ENCODE measurements around the gene TPD52L1.

TPD52L1 gene

DNA sequence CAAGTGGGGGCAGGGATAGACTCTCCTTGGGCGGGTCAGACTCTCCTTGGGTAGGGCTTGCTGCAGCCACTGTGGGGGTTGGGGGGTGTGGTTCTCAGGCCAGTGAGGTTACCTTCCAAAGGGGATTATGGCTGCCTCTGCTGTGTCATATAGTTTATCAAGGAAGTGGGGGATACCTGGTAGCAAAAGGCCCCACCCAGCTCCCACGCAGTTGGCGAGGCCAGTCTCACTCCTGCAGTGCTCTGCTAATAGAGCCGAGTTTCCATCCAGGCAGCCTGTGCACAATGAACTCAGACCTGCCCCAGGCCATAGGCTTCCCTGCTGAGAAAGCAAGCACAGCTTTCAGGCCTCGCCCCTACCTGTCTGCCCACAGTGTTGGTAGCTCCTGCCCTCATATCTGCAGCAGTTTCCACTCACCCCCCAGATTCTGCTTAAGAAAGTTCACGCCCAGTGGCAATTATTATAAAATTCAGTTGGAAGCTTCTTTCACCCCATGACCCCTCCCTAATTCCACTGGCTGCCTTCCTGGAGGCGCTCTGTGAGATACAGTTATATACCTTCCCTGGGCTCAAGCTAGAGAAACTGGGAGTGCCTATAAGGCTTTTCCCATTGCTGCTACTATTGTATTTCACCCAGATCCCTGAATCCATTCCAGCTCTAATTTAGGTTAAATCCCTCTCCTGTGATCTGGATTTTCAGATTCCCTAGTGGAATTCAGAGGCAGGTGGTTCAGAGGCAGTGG is 92.1 kb downstream of the TPD52L1 start:
- no peak overlapping the region for H3K4me3 ChIP-seq (ENCODE audit: low read depth, low read length)
- H3K27me3 ChIP-seq (ENCODE audit: control insufficient read depth, insufficient read depth, low read length), result no peaks in the 10 kb centered on the region
- H3K4me1 ChIP-seq (ENCODE audit: control insufficient read depth, insufficient read depth, low read length), result peaks cover 19% of the 10 kb centered on the region
- no peaks in the 10 kb centered on the region for H3K36me3 ChIP-seq (ENCODE audit: control insufficient read depth, insufficient read depth, low read length)
- peaks cover 9% of the 10 kb centered on the region; the same call in 1 of the 2 replicates for H3K9me3 ChIP-seq (ENCODE audit: control insufficient read depth, insufficient read depth, low read depth, low read length)
- no peak overlapping the region for H3K27ac ChIP-seq (ENCODE audit: low read depth, low read length)
- no peak overlapping the region for H3K9ac ChIP-seq (ENCODE audit: low read length)

GRCh38 chr6:125246566-125246965 is 93.0 kb downstream of the TPD52L1 start:
- no peak overlapping the region for H3K4me3 ChIP-seq (ENCODE audit: low read depth, low read length)

GRCh38 chr6:125248136-125248535 is 94.6 kb downstream of the TPD52L1 start:
- no peaks in the 10 kb centered on the region for H3K27me3 ChIP-seq (ENCODE audit: control insufficient read depth, insufficient read depth, low read length)
- H3K36me3 ChIP-seq (ENCODE audit: control insufficient read depth, insufficient read depth, low read length), result no peaks in the 10 kb centered on the region
- peaks cover 22% of the 10 kb centered on the region for H3K4me1 ChIP-seq (ENCODE audit: control insufficient read depth, insufficient read depth, low read length)
- no peaks in the 10 kb centered on the region for H3K9me3 ChIP-seq (ENCODE audit: control insufficient read depth, insufficient read depth, low read depth, low read length)
- H3K4me3 ChIP-seq (ENCODE audit: low read depth, low read length), result no peak overlapping the region
- no peak overlapping the region for H3K27ac ChIP-seq (ENCODE audit: low read depth, low read length)
- no peak overlapping the region for H3K9ac ChIP-seq (ENCODE audit: low read length)

More at GRCh38 chr6:125246566-125246965, 93.0 kb downstream of the TPD52L1 start:
- H3K27me3 ChIP-seq (ENCODE audit: control insufficient read depth, insufficient read depth, low read length), result no peaks in the 10 kb centered on the region
- peaks cover 19% of the 10 kb centered on the region for H3K4me1 ChIP-seq (ENCODE audit: control insufficient read depth, insufficient read depth, low read length)
- peaks cover 9% of the 10 kb centered on the region; the same call in 1 of the 2 replicates for H3K9me3 ChIP-seq (ENCODE audit: control insufficient read depth, insufficient read depth, low read depth, low read length)
- no peak overlapping the region for H3K9ac ChIP-seq (ENCODE audit: low read length)
- H3K27ac ChIP-seq (ENCODE audit: low read depth, low read length), result no peak overlapping the region
- no peaks in the 10 kb centered on the region for H3K36me3 ChIP-seq (ENCODE audit: control insufficient read depth, insufficient read depth, low read length)

DNA sequence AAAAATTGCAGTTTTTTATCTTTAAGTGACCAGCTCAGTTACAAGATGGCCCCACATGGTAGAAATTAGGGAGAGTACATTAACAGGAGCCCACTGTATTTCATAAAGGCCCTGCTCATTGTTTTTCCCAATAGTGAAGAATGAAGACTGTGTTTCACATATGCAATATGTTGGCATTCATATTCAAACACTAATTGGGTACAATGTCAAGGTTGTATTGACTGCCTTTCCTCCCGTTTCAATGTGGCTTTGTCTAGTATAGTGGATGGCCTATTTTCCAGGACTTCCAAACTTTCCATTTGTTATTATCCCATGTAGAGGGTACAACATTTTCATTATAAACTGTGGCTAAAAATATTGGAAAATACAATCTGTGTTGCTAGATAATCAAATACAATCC is 96.9 kb downstream of the TPD52L1 start:
- Histone ChIP-seq H3K4me1 (ENCODE audit: control insufficient read depth, insufficient read depth, low read length) (peaks cover 12% of the 10 kb centered on the region), H3K9ac (ENCODE audit: low read length) (no peak overlapping the region), H3K36me3 (ENCODE audit: control insufficient read depth, insufficient read depth, low read length) (no peaks in the 10 kb centered on the region), H3K9me3 (ENCODE audit: control insufficient read depth, insufficient read depth, low read depth, low read length) (no peaks in the 10 kb centered on the region), H3K27me3 (ENCODE audit: control insufficient read depth, insufficient read depth, low read length) (no peaks in the 10 kb centered on the region), H3K27ac (ENCODE audit: low read depth, low read length) (no peak overlapping the region), H3K4me3 (ENCODE audit: low read depth, low read length) (no peak overlapping the region)

DNA sequence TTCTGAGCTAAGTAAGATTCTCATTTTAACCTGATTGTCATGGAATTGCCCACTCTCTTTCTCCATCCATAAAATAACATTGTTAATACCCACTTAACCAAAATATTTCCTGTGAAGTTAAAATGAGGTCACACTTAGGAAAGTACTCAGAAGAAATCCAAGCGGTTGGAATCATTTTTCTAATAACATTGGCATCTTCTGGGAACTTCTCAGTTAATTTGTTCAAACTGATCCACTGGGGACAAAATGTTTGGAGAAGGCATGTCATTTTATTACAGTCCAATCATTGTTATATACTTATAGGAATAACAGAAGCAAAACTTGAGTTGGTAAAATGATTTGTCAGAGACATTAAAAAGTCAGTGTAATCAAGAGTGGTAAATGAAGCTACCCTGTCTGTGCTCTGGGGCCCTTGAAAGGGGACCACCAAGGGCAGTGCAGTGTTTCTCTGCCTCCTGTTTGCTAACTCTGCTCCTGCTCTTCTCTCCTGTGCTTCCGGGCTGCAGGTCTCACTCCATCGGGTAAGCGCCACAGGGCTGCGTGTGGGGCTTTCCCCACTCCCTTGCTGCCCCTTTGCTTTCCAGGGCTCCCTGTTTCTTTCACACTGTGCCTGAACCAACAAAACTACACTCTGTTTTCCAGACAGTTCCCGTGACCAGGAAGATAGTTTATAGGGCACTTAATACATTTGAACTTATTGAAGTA is 98.1 kb downstream of the TPD52L1 start:
- Histone ChIP-seq H3K36me3 (ENCODE audit: control insufficient read depth, insufficient read depth, low read length) (no peaks in the 10 kb centered on the region), H3K4me3 (ENCODE audit: low read depth, low read length) (no peak overlapping the region), H3K9ac (ENCODE audit: low read length) (no peak overlapping the region), H3K4me1 (ENCODE audit: control insufficient read depth, insufficient read depth, low read length) (peaks cover 3% of the 10 kb centered on the region; the same call in 1 of the 2 replicates), H3K9me3 (ENCODE audit: control insufficient read depth, insufficient read depth, low read depth, low read length) (no peaks in the 10 kb centered on the region), H3K27ac (ENCODE audit: low read depth, low read length) (no peak overlapping the region), H3K27me3 (ENCODE audit: control insufficient read depth, insufficient read depth, low read length) (no peaks in the 10 kb centered on the region)

- H3K27ac ChIP-seq (ENCODE audit: low read depth, low read length), result no peak overlapping the region
- H3K4me3 ChIP-seq (ENCODE audit: low read depth, low read length), result no peak overlapping the region
- H3K9me3 ChIP-seq (ENCODE audit: control insufficient read depth, insufficient read depth, low read depth, low read length), result no peaks in the 10 kb centered on the region
- no peaks in the 10 kb centered on the region for H3K36me3 ChIP-seq (ENCODE audit: control insufficient read depth, insufficient read depth, low read length)
- no peaks in the 10 kb centered on the region for H3K27me3 ChIP-seq (ENCODE audit: control insufficient read depth, insufficient read depth, low read length)
- H3K4me1 ChIP-seq (ENCODE audit: control insufficient read depth, insufficient read depth, low read length), result peaks cover 3% of the 10 kb centered on the region; the same call in 1 of the 2 replicates
- H3K9ac ChIP-seq (ENCODE audit: low read length), result no peak overlapping the region
Observed at GRCh38 chr6:125252891-125253290, 99.3 kb downstream of the TPD52L1 start.

GRCh38 chr6:125253881-125254280 is 100.3 kb downstream of the TPD52L1 start:
- no peak overlapping the region for H3K27ac ChIP-seq (ENCODE audit: low read depth, low read length)
- no peak overlapping the region for H3K9ac ChIP-seq (ENCODE audit: low read length)
- H3K4me3 ChIP-seq (ENCODE audit: low read depth, low read length), result no peak overlapping the region
- H3K36me3 ChIP-seq (ENCODE audit: control insufficient read depth, insufficient read depth, low read length), result no peaks in the 10 kb centered on the region
- no peaks in the 10 kb centered on the region for H3K9me3 ChIP-seq (ENCODE audit: control insufficient read depth, insufficient read depth, low read depth, low read length)
- H3K4me1 ChIP-seq (ENCODE audit: control insufficient read depth, insufficient read depth, low read length), result peaks cover 3% of the 10 kb centered on the region; the same call in 1 of the 2 replicates
- no peaks in the 10 kb centered on the region for H3K27me3 ChIP-seq (ENCODE audit: control insufficient read depth, insufficient read depth, low read length)

DNA sequence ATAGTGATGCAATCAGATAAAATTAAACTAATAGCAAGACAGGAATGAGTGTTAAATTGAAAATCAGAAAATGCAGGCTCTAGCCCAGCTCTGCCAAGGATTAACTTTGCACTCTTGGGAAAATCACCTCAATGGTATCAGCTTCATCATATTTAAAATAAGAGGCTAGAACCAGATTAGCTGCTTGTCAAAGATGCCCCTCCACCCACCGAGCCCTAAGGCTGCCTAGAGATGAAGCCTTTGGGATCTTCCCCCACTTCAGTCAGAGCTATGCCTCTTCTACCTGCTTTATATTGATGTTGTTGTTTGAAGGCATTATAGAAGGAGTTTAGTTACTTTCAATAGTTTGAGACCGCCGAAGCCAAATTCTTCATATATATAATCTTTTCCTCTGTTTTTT is 100.7 kb downstream of the TPD52L1 start:
- Histone ChIP-seq H3K9ac (ENCODE audit: low read length) (no peak overlapping the region), H3K9me3 (ENCODE audit: control insufficient read depth, insufficient read depth, low read depth, low read length) (no peaks in the 10 kb centered on the region), H3K4me1 (ENCODE audit: control insufficient read depth, insufficient read depth, low read length) (peaks cover 3% of the 10 kb centered on the region; the same call in 1 of the 2 replicates), H3K36me3 (ENCODE audit: control insufficient read depth, insufficient read depth, low read length) (no peaks in the 10 kb centered on the region), H3K27ac (ENCODE audit: low read depth, low read length) (no peak overlapping the region), H3K27me3 (ENCODE audit: control insufficient read depth, insufficient read depth, low read length) (no peaks in the 10 kb centered on the region), H3K4me3 (ENCODE audit: low read depth, low read length) (no peak overlapping the region)

GRCh38 chr6:125255201-125255600 is 101.6 kb downstream of the TPD52L1 start:
- Histone ChIP-seq H3K27ac (ENCODE audit: low read depth, low read length) (no peak overlapping the region), H3K9ac (ENCODE audit: low read length) (no peak overlapping the region), H3K36me3 (ENCODE audit: control insufficient read depth, insufficient read depth, low read length) (no peaks in the 10 kb centered on the region), H3K4me3 (ENCODE audit: low read depth, low read length) (no peak overlapping the region), H3K9me3 (ENCODE audit: control insufficient read depth, insufficient read depth, low read depth, low read length) (no peaks in the 10 kb centered on the region), H3K27me3 (ENCODE audit: control insufficient read depth, insufficient read depth, low read length) (no peaks in the 10 kb centered on the region), H3K4me1 (ENCODE audit: control insufficient read depth, insufficient read depth, low read length) (peaks cover 3% of the 10 kb centered on the region; the same call in 1 of the 2 replicates)

DNA sequence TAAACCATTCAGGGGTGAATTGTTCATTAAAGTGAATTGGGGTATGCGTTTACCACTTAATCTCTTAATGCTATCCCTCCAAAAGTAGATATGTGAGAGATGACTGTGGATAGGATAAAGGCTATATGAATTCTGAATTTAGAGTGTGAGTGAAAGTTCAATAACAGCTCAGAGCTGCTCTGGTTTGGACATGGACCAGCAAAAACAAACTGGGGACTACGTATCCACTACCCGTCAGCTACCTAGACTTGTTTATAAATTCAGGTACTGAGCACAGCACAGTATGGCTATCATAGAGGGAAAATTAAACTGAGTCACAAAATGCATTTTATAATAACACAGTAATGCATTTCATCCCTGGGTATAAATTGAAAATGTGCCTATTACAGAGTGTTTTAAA is 103.8 kb downstream of the TPD52L1 start:
- Histone ChIP-seq H3K27me3 (ENCODE audit: control insufficient read depth, insufficient read depth, low read length) (no peaks in the 10 kb centered on the region), H3K4me3 (ENCODE audit: low read depth, low read length) (no peak overlapping the region), H3K36me3 (ENCODE audit: control insufficient read depth, insufficient read depth, low read length) (no peaks in the 10 kb centered on the region), H3K27ac (ENCODE audit: low read depth, low read length) (no peak overlapping the region), H3K9ac (ENCODE audit: low read length) (no peak overlapping the region), H3K9me3 (ENCODE audit: control insufficient read depth, insufficient read depth, low read depth, low read length) (no peaks in the 10 kb centered on the region), H3K4me1 (ENCODE audit: control insufficient read depth, insufficient read depth, low read length) (0 out of 2 replicates have a peak, but pooled peaks cover 3% of the 10 kb centered on the region)

GRCh38 chr6:125258651-125259353 is 105.2 kb downstream of the TPD52L1 start:
- Histone ChIP-seq H3K9ac (ENCODE audit: low read length) (no peak overlapping the region), H3K4me1 (ENCODE audit: control insufficient read depth, insufficient read depth, low read length) (0 out of 2 replicates have a peak, but pooled peaks cover 5% of the 10 kb centered on the region), H3K9me3 (ENCODE audit: control insufficient read depth, insufficient read depth, low read depth, low read length) (no peaks in the 10 kb centered on the region), H3K36me3 (ENCODE audit: control insufficient read depth, insufficient read depth, low read length) (no peaks in the 10 kb centered on the region), H3K4me3 (ENCODE audit: low read depth, low read length) (no peak overlapping the region), H3K27ac (ENCODE audit: low read depth, low read length) (no peak overlapping the region), H3K27me3 (ENCODE audit: control insufficient read depth, insufficient read depth, low read length) (no peaks in the 10 kb centered on the region)

Data from HUES6 (cell line).